ENCODE data around the gene LGALSL.

- TF ChIP-seq CTCF (IDR thresholded peaks at IDR 0.05 in 2 of 3, conservative IDR thresholded peaks at IDR 0.05 in 1 of 3; ENCODE audit: insufficient read depth in 2 of 3, low read depth in 1 of 3, low read length in 3 of 3) (no peak), ATF1 (CRISPR knock-in tag; IDR thresholded peaks at IDR 0.05) (no peak), ATF1 (tag; IDR thresholded peaks at IDR 0.05) (no peak), ZNF277 (CRISPR knock-in tag; IDR thresholded peaks at IDR 0.05; ENCODE audit: borderline replicate concordance) (no peak), ZNF316 (IDR thresholded peaks at IDR 0.05) (no peak), ZNF398 (CRISPR knock-in tag; IDR thresholded peaks at IDR 0.05) (no peak), USF1 (CRISPR knock-in tag; IDR thresholded peaks at IDR 0.05) (no peak)
These were observed 6.4 kb downstream of the LGALSL start for GRCh38 chr2:64460330-64460729.

Measured in K562 (cell line).